Endothelial cell of umbilical vein (primary cell): ENCODE data around the gene LRCH2. TPM values are rescaled to one million over a fixed set of nuclear protein-coding genes. Genes with fewer than 3 reads are reported as not detected.

Source experiments
- BruUV-seq: library from RNA; stranded (reverse); fragments of 400-500 nt; replicated peaks from 2 replicates; lab custom pipeline; 2021; lab: Mats Ljungman, UMichigan
- CTCF ChIA-PET: fragments of 300-600, 350-600 bp; sonication (Branson Sonifier 250); formaldehyde crosslinking; loops from one replicate; lab custom pipeline; 2021; ENCODE audit warnings: antibody characterized with exemption, inconsistent platforms; lab: Charles Lee
- POLR2A ChIA-PET: fragments of 300-600, 350-600 bp; sonication (Branson Sonifier 250); formaldehyde crosslinking; loops from one replicate; lab custom pipeline; 2021; ENCODE audit warnings: antibody characterized with exemption, inconsistent platforms; lab: Charles Lee
- DNase-seq: peaks from one replicate; pipeline ENCODE4 v3.0.0-alpha.2; 2011; ENCODE audit warnings: low read depth, low spot score
- FAIRE-seq: peaks from 2 replicates; lab custom pipeline; 2011; peaks lifted over from hg19 to GRCh38; lab: Jason Lieb, UNC
- H2AFZ ChIP-seq: 2 replicates; pipeline ENCODE4 v1.6.0; 2012; ENCODE audit warnings: low read depth, low read length, control low read depth, inconsistent platforms
- H3K27ac ChIP-seq: 2 replicates; pipeline ENCODE4 v1.5.1; 2011; ENCODE audit warnings: low read depth, mild to moderate bottlenecking, control low read depth, low read length, moderate library complexity; ENCODE audit not compliant: insufficient read depth
- H3K27me3 ChIP-seq, 2 experiments: 2 replicates each; pipeline versions ENCODE4 v1.6.0 to v1.6.1; 2011; ENCODE audit warnings: low read length in 2 of 2, mixed read lengths in 1 of 2; ENCODE audit not compliant: control insufficient read depth in 2 of 2, insufficient read depth in 2 of 2
- H3K36me3 ChIP-seq, 2 experiments: 2 replicates in 1 of 2; 3 replicates in 1 of 2; pipeline ENCODE4 v1.5.1; 2011; ENCODE audit warnings: low read length in 2 of 2, mild to moderate bottlenecking in 1 of 2, moderate library complexity in 1 of 2; ENCODE audit not compliant: control insufficient read depth in 2 of 2, insufficient read depth in 2 of 2; ENCODE audit errors: extremely low read depth in 1 of 2
- H3K4me1 ChIP-seq: 3 replicates; pipeline ENCODE4 v1.5.1; 2011; ENCODE audit warnings: mild to moderate bottlenecking, low read length; ENCODE audit not compliant: control insufficient read depth, insufficient read depth; ENCODE audit errors: extremely low read depth
- H3K4me2 ChIP-seq: 2 replicates; pipeline ENCODE4 v1.6.1; 2011; ENCODE audit warnings: low read length, control low read depth, mixed read lengths; ENCODE audit not compliant: insufficient read depth
- H3K4me3 ChIP-seq, 3 experiments: fragments of 200-600 bp in 1 of 3; sonication (generic), shearing (Covaris generic) in 1 of 3; replicated peaks in 1 of 3; 2 replicates each; pipeline ENCODE4 v1.5.1; 2011 to 2016; ENCODE audit warnings: control low read depth in 3 of 3, low read length in 3 of 3, mild to moderate bottlenecking in 2 of 3, inconsistent platforms in 1 of 3, low read depth in 1 of 3, moderate library complexity in 1 of 3; ENCODE audit not compliant: insufficient read depth in 1 of 3
- H3K79me2 ChIP-seq: 2 replicates; pipeline ENCODE4 v1.6.0; 2012; ENCODE audit warnings: low read length, inconsistent platforms; ENCODE audit not compliant: control insufficient read depth, insufficient read depth
- H3K9ac ChIP-seq: replicated peaks from 2 replicates; pipeline ENCODE3; 2011; ENCODE audit warnings: low read length, control low read depth; ENCODE audit not compliant: insufficient read depth; ENCODE audit errors: extremely low read depth
- H3K9me1 ChIP-seq: replicated peaks from 3 replicates; pipeline ENCODE4 v1.6.0; 2011; ENCODE audit warnings: mild to moderate bottlenecking, low read length; ENCODE audit not compliant: control insufficient read depth, insufficient read depth; ENCODE audit errors: extremely low read depth
- H3K9me3 ChIP-seq: replicated peaks from 2 replicates; pipeline ENCODE4 v1.5.1; 2012; ENCODE audit warnings: low read length, inconsistent platforms; ENCODE audit not compliant: control insufficient read depth, insufficient read depth
- H4K20me1 ChIP-seq: replicated peaks from 2 replicates; pipeline ENCODE3; 2011; ENCODE audit warnings: mild to moderate bottlenecking, low read length; ENCODE audit not compliant: control insufficient read depth, insufficient read depth; ENCODE audit errors: extremely low read depth
- CTCF ChIP-seq, 2 donors: IDR thresholded peaks; 1 replicate in 1 of 2; 2 replicates in 1 of 2; pipeline ENCODE4 v1.5.1; 2011; ENCODE audit warnings: low read length in 2 of 2, mild to moderate bottlenecking in 2 of 2, moderate library complexity in 2 of 2, control low read depth in 1 of 2, inconsistent platforms in 1 of 2, low read depth in 1 of 2; ENCODE audit not compliant: insufficient read depth in 1 of 2; ENCODE audit errors: extremely low read depth in 1 of 2
- EZH2 ChIP-seq: IDR thresholded peaks from 2 replicates; pipeline ENCODE4 v1.6.1; 2012; ENCODE audit warnings: borderline replicate concordance, low read depth, mild to moderate bottlenecking, moderate library complexity, low read length, inconsistent platforms; ENCODE audit not compliant: severe bottlenecking
- FOS ChIP-seq: IDR thresholded peaks from 2 replicates; pipeline ENCODE4 v1.6.1; 2011; ENCODE audit warnings: mild to moderate bottlenecking, low read length, moderate library complexity, borderline replicate concordance; ENCODE audit not compliant: insufficient read depth
- GATA2 ChIP-seq: IDR thresholded peaks from 2 replicates; pipeline ENCODE4 v1.7.0; 2011; ENCODE audit warnings: low read depth, mild to moderate bottlenecking, moderate library complexity, mixed read lengths, low read length; ENCODE audit not compliant: insufficient read length, insufficient read depth
- MAX ChIP-seq: IDR thresholded peaks from 2 replicates; pipeline ENCODE4 v1.6.1; 2011; ENCODE audit not compliant: insufficient read depth, insufficient read length
- MYC ChIP-seq: IDR thresholded peaks from one replicate; pipeline ENCODE4 v1.6.1; 2011; ENCODE audit warnings: mild to moderate bottlenecking, low read depth, low read length
- POLR2A ChIP-seq: IDR thresholded peaks from 2 replicates; pipeline ENCODE4 v1.6.1; 2012; ENCODE audit warnings: low read depth, mild to moderate bottlenecking, control low read depth, low read length
- dilution Hi-C: fragments of 300-500 bp; cut with MboI; formaldehyde crosslinking; loops from one replicate; pipeline ENCODE4 v1.15.0; 2019; ENCODE audit warnings: low sequenced_read_pairs; ENCODE audit not compliant: extremely low pct_ligation_motif_present
- intact Hi-C: fragments of 100-400 bp; cut with micrococcal nuclease; formaldehyde crosslinking; loops from one replicate; pipeline ENCODE4 v1.10.0; 2022
- polyA plus RNA-seq, 4 experiments: library from polyadenylated mRNA; depleted of rRNA in 3 of 4; stranded (reverse) in 3 of 4; unstranded in 1 of 4; fragments of >200 nt; gene quantifications; 2 replicates each; pipeline versions ENCODE4 v1.2.1 to v1.2.3, GENCODE V29; 2011 to 2012; ENCODE audit warnings: missing spikeins in 1 of 4
- total RNA-seq: library from RNA; stranded (reverse); gene quantifications from 2 replicates; pipeline ENCODE4 v1.2.3, GENCODE V29; 2021

The LRCH2 gene
- total and polyA plus RNA-seq, 2 donors (not counting 3 experiments of a cell fraction or from before 2014, with no cell fraction given), result 1.1 to 4.6 TPM

- BruUV-seq, result no TSS peak
- no peak for TF ChIP-seq POLR2A
- no peak for TF ChIP-seq MAX
- dilution Hi-C loops, result no loop called here
Observed at GRCh38 chrX:115204040-115204439, 29.9 kb downstream of the LRCH2 start.

GRCh38 chrX:115192244-115192700 lies 41.6 kb downstream of the LRCH2 start:
- Histone ChIP-seq H3K36me3 (no peaks in the 10 kb centered on the region), H3K79me2 (no peaks in the 10 kb centered on the region), H3K27ac (no peak overlapping the region), H3K4me2 (no peak overlapping the region), H3K4me1 (no peaks in the 10 kb centered on the region), H3K27me3 (no peaks in the 10 kb centered on the region), H3K9me1 (no peaks in the 10 kb centered on the region), H3K9me3 (no peaks in the 10 kb centered on the region), H2AFZ (no peak overlapping the region), H3K4me3 (no peak overlapping the region), H3K9ac (no peak overlapping the region), H4K20me1 (no peaks in the 10 kb centered on the region)
- TF ChIP-seq CTCF (IDR thresholded peaks at IDR 0.05; ENCODE audit: extremely low read depth in 1 of 2, insufficient read depth in 1 of 2, low read depth in 1 of 2, low read length in 2 of 2) (no peak), EZH2 (no peak), GATA2 (no peak), MAX (no peak), FOS (no peak), MYC (no peak)
- intact Hi-C loops, result no loop called here
- DNase-seq, result no peak
- dilution Hi-C loops, result no loop called here
- FAIRE-seq, result no peak
- ChIA-PET POLR2A (no interaction called here), CTCF (no interaction called here)
- no TSS peak for BruUV-seq

More at GRCh38 chrX:115204040-115204439, 29.9 kb downstream of the LRCH2 start:
- Histone ChIP-seq H3K27me3 (no peaks in the 10 kb centered on the region), H3K4me2 (no peak overlapping the region), H3K36me3 (no peaks in the 10 kb centered on the region), H2AFZ (no peak overlapping the region), H4K20me1 (no peaks in the 10 kb centered on the region), H3K4me3 (no peak overlapping the region), H3K9ac (no peak overlapping the region), H3K9me1 (no peaks in the 10 kb centered on the region), H3K27ac (no peak overlapping the region), H3K4me1 (no peaks in the 10 kb centered on the region), H3K79me2 (no peaks in the 10 kb centered on the region), H3K9me3 (no peaks in the 10 kb centered on the region)
- ChIA-PET CTCF (no interaction called here), POLR2A (no interaction called here)
- DNase-seq, result no peak
- FAIRE-seq, result no peak
- intact Hi-C loops, result no loop called here
